ENCODE measurements around the gene ASGR1. TPM values are rescaled to one million over a fixed set of nuclear protein-coding genes. Genes with fewer than 3 reads are reported as not detected.
"Not testable (repeated sequence)": the region's sequence is repeated elsewhere in the genome, so short reads cannot be mapped to it uniquely, and the experiment has no call there.

ASGR1 gene
- total RNA-seq, 1 donor from 2014 or later: 1.6 TPM

DNA sequence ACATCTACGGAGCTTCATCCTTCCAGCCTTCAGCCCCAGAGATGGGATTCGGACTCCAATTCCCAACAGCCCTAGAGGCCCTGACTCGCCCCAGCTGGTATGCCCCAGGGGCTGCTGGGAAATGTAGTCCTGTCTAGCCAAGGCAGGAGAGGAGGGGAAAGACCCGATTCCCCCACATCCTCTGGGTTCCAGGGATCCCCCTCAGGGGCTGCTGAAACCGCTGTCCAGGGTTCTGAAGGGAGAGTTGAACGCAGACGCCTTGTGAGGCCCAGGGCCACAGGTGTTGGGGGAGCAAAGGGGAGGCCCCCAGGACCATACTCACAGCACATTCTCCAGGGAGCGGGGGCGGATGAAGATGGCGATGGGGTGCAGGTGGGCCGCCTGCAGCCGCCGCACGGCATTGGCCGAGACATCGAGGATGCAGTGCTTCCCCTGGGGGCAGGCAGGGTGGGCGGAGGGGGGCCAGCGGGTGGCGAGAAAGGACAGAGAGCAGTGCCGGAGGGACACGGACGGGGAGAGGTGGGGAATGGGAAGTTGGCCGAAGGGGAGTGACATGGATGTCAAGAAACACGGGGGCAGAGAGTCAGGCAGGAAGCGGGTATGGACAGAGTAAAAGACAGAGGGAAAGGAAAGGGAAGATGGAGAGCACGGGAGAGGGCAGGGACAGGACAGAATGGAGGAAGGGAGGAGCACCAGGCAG lies 12.6 kb upstream of the ASGR1 start:
- peaks cover 1% of the 10 kb centered on the region for H3K4me1 Mint-ChIP-seq (ENCODE audit: low read depth)
- no peaks in the 10 kb centered on the region for H3K9me3 Mint-ChIP-seq
- H3K4me3 Mint-ChIP-seq: no peak overlapping the region
- intact Hi-C loops (cut with micrococcal nuclease): no loop called here
- peaks cover 5% of the 10 kb centered on the region for H3K36me3 Mint-ChIP-seq (ENCODE audit: low read depth)
- no peaks in the 10 kb centered on the region for H3K27me3 Mint-ChIP-seq (ENCODE audit: insufficient read depth)
- H3K27ac Mint-ChIP-seq: no peak overlapping the region
- no peak for DNase-seq (ENCODE audit: low spot score)

DNA sequence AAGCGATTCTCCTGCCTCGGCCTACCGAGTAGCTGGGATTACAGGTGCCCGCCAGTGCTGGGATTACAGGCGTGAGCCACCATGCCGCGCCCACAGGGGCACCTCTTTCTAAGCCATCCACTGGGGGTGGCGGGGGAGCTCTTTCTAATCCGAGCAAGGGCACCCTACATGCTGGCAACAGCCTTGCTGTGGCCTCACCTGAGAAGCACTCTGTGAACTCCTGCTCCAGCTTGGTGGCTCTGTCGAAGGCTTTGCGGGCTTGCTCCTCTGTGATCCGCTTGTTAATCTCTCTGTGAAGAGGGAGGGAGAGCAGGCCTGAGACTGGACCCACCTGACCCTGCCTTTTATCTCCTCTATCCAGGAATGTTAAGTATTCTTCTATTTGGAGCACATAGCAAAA lies 11.9 kb upstream of the ASGR1 start:
- Mint-ChIP-seq H3K4me1 (ENCODE audit: low read depth) (peaks cover 8% of the 10 kb centered on the region), H3K27ac (no peak overlapping the region), H3K27me3 (ENCODE audit: insufficient read depth) (no peaks in the 10 kb centered on the region), H3K9me3 (no peaks in the 10 kb centered on the region), H3K36me3 (ENCODE audit: low read depth) (peaks cover 5% of the 10 kb centered on the region), H3K4me3 (no peak overlapping the region)
- no peak for DNase-seq (ENCODE audit: low spot score)
- intact Hi-C loops (cut with micrococcal nuclease): no loop called here

DNA sequence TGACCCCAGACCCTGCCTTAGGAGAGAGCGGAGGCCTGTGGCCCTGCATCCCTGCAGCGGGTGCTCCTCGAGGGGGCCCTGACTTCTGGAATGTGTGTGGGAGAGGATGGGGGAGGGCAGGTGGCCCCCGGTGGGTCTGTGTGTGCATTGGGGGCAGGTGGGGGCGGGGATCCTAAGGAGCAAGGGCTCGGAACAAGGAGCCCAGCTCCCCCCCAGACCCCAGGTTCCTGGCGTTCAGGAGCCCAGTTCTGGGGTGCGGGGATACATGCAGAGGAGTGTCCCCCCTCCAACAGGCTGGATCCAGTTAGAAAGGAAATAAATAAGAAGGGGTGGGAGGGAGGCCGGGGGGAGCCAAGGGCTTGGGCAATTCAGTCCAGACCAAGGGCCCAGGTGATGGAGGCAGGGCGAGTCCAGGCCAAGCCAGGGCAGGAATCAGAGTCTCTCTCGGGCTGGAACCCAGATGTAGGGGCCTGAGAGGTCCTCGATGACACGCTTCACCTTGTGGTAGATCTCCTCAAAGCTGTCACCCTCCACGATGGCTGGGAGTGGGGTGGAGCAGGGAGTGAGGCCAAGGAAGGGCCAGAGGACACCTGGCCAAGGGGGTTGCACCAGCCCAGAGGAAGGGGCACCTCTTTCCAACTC lies 11.2 kb upstream of the ASGR1 start:
- no peak for DNase-seq (ENCODE audit: low spot score)
- no peak overlapping the region for H3K4me3 Mint-ChIP-seq
- peaks cover 5% of the 10 kb centered on the region for H3K36me3 Mint-ChIP-seq (ENCODE audit: low read depth)
- intact Hi-C loops (cut with micrococcal nuclease): no loop called here
- no peaks in the 10 kb centered on the region for H3K9me3 Mint-ChIP-seq
- H3K27ac Mint-ChIP-seq: no peak overlapping the region
- H3K27me3 Mint-ChIP-seq (ENCODE audit: insufficient read depth): no peaks in the 10 kb centered on the region
- H3K4me1 Mint-ChIP-seq (ENCODE audit: low read depth): peaks cover 8% of the 10 kb centered on the region

DNA sequence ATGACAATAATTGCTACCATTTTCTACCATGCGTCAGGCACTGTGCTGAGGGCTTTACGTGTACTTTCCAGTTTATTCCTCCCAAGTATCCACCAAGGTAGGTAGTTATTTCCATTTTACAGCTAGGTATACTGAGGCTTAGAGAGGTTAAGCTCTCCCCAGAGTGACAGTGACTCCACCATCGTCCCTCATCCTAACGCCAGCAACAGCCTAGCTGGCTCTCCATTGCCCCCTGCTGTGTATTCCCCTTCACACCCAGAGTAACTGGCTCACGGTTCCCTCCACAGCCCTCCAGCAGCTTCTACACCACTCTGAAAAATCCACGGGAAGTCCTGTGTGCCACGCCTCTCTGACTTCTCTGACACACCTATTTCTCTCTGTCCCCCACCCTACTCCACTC lies 7.1 kb upstream of the ASGR1 start:
- intact Hi-C loops (cut with micrococcal nuclease): no loop called here
- H3K27me3 Mint-ChIP-seq (ENCODE audit: insufficient read depth): no peaks in the 10 kb centered on the region

DNA sequence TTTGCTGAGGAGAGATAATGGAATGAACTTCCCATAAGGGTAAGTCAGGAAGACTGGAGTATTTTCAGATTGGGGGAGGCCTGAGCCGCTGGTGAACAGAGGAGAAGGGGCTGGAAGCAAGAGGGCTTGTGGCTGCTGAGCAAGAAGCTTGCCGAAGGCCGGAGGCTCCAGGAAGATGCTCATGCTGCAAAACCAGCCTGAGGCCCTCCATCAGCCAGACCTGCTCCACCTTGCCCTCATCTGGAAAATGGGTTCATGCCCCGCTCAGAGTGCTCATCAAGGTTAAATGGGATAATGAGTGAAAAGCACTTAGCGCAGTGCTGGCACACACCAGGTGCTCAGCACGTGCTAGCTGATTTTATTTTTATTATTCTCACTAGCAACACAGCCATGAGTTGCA lies 5.5 kb upstream of the ASGR1 start:
- Mint-ChIP-seq H3K4me1 (ENCODE audit: low read depth) (peaks cover 8% of the 10 kb centered on the region), H3K9me3 (no peaks in the 10 kb centered on the region), H3K27ac (no peak overlapping the region), H3K36me3 (ENCODE audit: low read depth) (no peaks in the 10 kb centered on the region), H3K27me3 (ENCODE audit: insufficient read depth) (no peaks in the 10 kb centered on the region), H3K4me3 (no peak overlapping the region)
- intact Hi-C loops (cut with micrococcal nuclease): no loop called here
- no peak for DNase-seq (ENCODE audit: low spot score)

More for the DNA sequence above, 7.1 kb upstream of the ASGR1 start:
- no peak for DNase-seq (ENCODE audit: low spot score)
- Mint-ChIP-seq H3K9me3 (no peaks in the 10 kb centered on the region), H3K4me1 (ENCODE audit: low read depth) (peaks cover 8% of the 10 kb centered on the region), H3K4me3 (no peak overlapping the region), H3K27ac (no peak overlapping the region), H3K36me3 (ENCODE audit: low read depth) (no peaks in the 10 kb centered on the region)

DNA sequence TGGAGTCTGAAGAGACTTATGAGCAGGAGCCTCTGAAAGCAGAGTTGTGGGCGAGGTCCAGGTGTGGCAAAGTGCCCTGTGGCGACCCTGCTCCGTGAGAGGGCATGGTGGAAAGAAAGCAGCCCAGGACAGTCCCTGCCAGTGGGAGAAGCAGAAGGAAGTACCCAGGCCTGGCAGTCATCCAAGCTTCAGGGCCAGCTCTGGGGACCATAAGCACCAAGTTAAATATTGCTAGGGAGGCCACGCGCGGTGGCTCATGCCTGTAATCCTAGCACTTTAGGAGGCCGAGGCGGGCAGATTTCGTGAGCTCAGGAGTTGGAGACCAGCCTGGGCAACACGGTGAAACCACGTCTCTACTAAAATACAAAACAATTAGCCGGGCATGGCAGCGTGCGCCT lies 4.9 kb upstream of the ASGR1 start:
- intact Hi-C loops (cut with micrococcal nuclease): no loop called here
- DNase-seq (ENCODE audit: low spot score): no peak
- H3K4me3 Mint-ChIP-seq: no peak overlapping the region
- H3K27me3 Mint-ChIP-seq (ENCODE audit: insufficient read depth): no peaks in the 10 kb centered on the region
- no peaks in the 10 kb centered on the region for H3K36me3 Mint-ChIP-seq (ENCODE audit: low read depth)
- no peak overlapping the region for H3K27ac Mint-ChIP-seq
- H3K4me1 Mint-ChIP-seq (ENCODE audit: low read depth): peaks cover 8% of the 10 kb centered on the region
- no peaks in the 10 kb centered on the region for H3K9me3 Mint-ChIP-seq

DNA sequence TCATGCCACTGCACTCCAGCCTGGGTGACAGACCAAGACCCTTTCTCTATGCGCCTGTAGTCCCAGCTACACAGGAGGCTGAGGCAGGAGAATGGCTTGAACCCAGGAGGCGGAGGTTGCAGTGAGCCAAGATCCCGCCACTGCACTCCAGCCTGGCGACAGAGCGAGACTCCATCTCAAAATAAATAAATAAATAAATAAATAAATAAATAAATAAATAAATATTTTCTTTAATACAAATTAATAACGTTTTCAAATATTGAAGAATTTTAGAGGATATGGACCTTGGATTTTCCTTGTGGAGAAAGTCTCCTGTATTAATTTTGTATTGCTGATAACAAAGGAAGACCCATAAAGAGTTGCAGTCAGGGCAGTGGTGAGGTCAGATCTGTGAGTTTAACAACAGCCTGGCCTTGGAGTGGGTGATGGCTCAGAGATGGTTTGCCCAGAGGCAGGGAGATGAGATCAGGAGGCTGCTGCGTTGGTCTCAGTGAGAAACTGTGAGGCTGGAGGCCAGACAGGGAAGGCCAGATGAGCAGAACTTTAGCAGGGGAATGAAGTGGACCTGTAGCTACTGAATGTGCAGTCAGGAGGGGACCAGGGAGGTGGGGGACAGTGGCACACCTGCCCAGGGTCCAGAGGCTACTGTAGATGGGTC lies 4.4 kb upstream of the ASGR1 start:
- H3K9me3 Mint-ChIP-seq: no peaks in the 10 kb centered on the region
- H3K4me1 Mint-ChIP-seq (ENCODE audit: low read depth): peaks cover 8% of the 10 kb centered on the region
- H3K4me3 Mint-ChIP-seq: no peak overlapping the region
- H3K36me3 Mint-ChIP-seq (ENCODE audit: low read depth): no peaks in the 10 kb centered on the region
- intact Hi-C loops (cut with micrococcal nuclease): no loop called here
- no peak overlapping the region for H3K27ac Mint-ChIP-seq
- no peak for DNase-seq (ENCODE audit: low spot score)
- H3K27me3 Mint-ChIP-seq (ENCODE audit: insufficient read depth): no peaks in the 10 kb centered on the region

DNA sequence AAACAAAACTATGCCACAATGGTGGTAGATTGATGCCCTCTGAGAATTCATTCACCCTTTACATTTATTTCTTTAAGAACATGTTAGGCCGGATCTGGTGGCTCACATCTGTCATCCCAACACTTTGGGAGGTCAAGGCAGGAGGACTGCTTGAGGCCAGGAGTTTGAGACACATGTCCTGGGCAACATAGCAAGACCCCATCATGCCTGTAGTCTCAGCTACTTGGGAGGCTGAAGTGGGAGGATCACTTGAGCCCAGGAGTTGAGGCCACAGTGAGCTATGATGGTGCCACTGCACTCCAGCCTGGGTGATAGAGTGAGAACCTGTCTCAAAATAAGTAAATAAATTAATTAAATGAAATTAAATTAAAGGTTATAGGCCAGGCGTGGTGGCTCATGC lies 2.9 kb upstream of the ASGR1 start:
- H3K27ac Mint-ChIP-seq; H3K4me3 Mint-ChIP-seq; intact Hi-C loops (cut with micrococcal nuclease); H3K27me3 Mint-ChIP-seq (ENCODE audit: insufficient read depth); H3K9me3 Mint-ChIP-seq; H3K36me3 Mint-ChIP-seq (ENCODE audit: low read depth); DNase-seq (ENCODE audit: low spot score): not testable (repeated sequence)
- peaks cover 18% of the 10 kb centered on the region for H3K4me1 Mint-ChIP-seq (ENCODE audit: low read depth)

DNA sequence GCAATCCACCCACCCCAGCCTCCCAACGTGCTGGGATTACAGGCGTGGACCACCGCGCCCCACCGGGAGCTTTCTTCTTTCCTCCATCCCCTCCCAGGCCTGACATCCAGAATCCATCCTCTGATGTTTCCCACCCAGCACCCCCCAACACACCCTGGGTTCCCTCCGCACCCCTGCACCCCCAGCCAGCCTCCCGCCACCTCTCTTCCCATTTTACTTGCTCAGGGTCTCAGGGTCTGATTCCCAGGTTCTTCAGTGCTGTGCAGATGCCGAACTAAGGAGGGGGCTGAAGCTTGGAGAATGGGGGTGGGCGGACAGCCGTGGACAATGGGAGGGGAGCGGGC lies 225 bp downstream of the ASGR1 start:
- no peak overlapping the region for H3K4me3 Mint-ChIP-seq
- no peaks in the 10 kb centered on the region for H3K36me3 Mint-ChIP-seq (ENCODE audit: low read depth)
- H3K27ac Mint-ChIP-seq: no peak overlapping the region
- intact Hi-C loops (cut with micrococcal nuclease): no loop called here
- no peak for DNase-seq (ENCODE audit: low spot score)
- peaks cover 8% of the 10 kb centered on the region for H3K27me3 Mint-ChIP-seq (ENCODE audit: insufficient read depth)
- peaks cover 10% of the 10 kb centered on the region for H3K4me1 Mint-ChIP-seq (ENCODE audit: low read depth)
- no peaks in the 10 kb centered on the region for H3K9me3 Mint-ChIP-seq

DNA sequence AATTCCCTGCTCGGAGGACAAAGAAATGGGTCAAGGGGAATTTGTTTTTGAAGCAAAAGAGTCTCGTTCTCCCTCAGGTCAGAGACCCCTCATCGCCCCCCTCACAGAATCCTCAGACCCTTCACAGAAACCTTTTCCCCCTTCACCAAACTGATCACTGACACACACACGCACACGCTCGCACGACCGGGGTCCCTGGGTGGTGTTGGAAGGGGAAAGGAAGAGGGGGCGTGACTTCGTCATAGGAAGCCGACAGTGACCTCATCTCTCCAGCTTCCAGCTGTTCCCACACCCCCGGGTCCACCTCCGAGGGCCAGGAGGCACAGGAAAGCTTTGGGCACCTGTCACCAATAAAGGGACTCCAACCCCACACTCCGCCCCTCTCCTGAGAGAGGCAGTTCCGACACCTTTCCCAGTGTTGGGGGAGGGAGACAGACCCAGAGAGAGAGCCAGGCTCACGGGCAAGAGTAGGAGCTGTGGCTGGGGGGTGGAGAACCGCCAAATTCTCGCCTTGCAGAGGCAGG lies 1.2 kb downstream of the ASGR1 start:
- H3K9me3 Mint-ChIP-seq: no peaks in the 10 kb centered on the region
- peak overlapping the region; percentile 74 for H3K4me3 Mint-ChIP-seq
- no peak for DNase-seq (ENCODE audit: low spot score)
- H3K36me3 Mint-ChIP-seq (ENCODE audit: low read depth): no peaks in the 10 kb centered on the region
- H3K27ac Mint-ChIP-seq: no peak overlapping the region
- intact Hi-C loops (cut with micrococcal nuclease): loop anchor here (1.0 kb wide), 2 partner anchors 42 to 133 kb away; no protein-coding TSS in a partner anchor
- peaks cover 8% of the 10 kb centered on the region for H3K27me3 Mint-ChIP-seq (ENCODE audit: insufficient read depth)
- H3K4me1 Mint-ChIP-seq (ENCODE audit: low read depth): peaks cover 10% of the 10 kb centered on the region

DNA sequence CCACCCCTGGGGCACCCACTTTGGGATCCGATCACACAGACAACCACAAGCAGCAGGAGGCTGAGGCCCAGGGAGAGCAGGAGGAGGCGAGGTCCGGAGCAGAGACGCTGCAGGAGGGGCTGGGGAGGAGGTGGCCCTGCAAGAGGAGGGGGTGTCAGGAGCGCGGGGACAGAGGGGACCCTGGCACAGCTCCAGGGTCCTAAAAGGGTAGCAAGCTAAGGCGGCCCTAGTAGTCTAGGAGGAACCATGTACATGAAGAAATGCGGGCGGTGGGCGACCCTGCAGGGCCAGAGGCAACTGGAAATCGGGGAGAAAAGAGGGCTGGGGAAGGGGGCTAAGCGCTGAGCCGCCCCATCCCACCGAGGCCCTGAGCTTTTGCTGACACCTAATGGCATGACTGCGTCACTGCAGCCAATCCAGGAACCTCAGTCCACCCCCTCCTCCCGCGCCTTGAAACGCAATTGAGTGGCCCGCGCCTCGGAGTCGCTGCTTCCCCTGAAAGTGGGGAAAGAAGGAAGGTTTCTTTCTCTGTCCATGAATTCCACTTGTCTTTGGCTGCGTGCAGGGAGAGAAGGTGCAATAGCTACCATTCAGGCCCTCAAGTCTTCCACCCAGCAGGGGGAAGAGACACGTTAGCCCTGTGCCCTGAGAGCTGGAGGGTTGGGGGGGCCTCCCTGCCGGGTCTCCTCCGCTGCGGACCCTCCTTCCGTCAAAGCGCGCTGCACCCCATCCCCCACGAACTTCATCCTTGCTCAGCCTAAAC lies 1.8 kb downstream of the ASGR1 start:
- no peaks in the 10 kb centered on the region for H3K9me3 Mint-ChIP-seq
- no peak overlapping the region for H3K27ac Mint-ChIP-seq
- peak; percentile 58 for DNase-seq (ENCODE audit: low spot score)
- H3K36me3 Mint-ChIP-seq (ENCODE audit: low read depth): no peaks in the 10 kb centered on the region
- peaks cover 10% of the 10 kb centered on the region for H3K4me1 Mint-ChIP-seq (ENCODE audit: low read depth)
- H3K27me3 Mint-ChIP-seq (ENCODE audit: insufficient read depth): peaks cover 12% of the 10 kb centered on the region
- H3K4me3 Mint-ChIP-seq: peak overlapping the region; percentile 74
- intact Hi-C loops (cut with micrococcal nuclease): loop anchor here (1.0 kb wide), 2 partner anchors 41 to 132 kb away; no protein-coding TSS in a partner anchor

DNA sequence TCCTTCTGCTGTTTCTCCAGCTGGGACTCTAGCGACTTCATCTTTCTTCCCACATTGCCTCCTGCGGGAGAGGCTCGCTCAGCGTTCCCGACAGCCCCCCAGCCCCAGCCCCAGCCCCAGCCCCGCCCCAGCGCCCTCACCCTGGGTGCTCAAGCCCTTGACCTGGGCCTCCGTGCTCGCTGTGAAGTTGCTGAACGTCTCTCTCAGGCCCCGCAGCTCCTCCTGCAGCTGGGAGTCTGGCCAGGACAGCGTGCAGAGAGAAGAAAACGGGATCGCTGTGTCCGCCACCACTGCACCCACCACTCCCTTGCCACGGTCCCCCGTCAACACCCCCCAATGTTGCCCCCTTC lies 2.4 kb downstream of the ASGR1 start:
- no peak overlapping the region for H3K27ac Mint-ChIP-seq
- peaks cover 12% of the 10 kb centered on the region for H3K27me3 Mint-ChIP-seq (ENCODE audit: insufficient read depth)
- H3K9me3 Mint-ChIP-seq: no peaks in the 10 kb centered on the region
- H3K4me1 Mint-ChIP-seq (ENCODE audit: low read depth): peaks cover 10% of the 10 kb centered on the region
- DNase-seq (ENCODE audit: low spot score): no peak
- intact Hi-C loops (cut with micrococcal nuclease): loop anchor here (1.0 kb wide), 2 partner anchors 41 to 132 kb away; no protein-coding TSS in a partner anchor
- H3K4me3 Mint-ChIP-seq: no peak overlapping the region
- no peaks in the 10 kb centered on the region for H3K36me3 Mint-ChIP-seq (ENCODE audit: low read depth)
